A673 (cell line): Measurements from ENCODE around the gene PARN. TPM values are rescaled to one million over a fixed set of nuclear protein-coding genes. Genes with fewer than 3 reads are reported as not detected.
"Not testable (repeated sequence)": the region's sequence is repeated elsewhere in the genome, so short reads cannot be mapped to it uniquely, and the experiment has no call there.

Source experiments
- BruUV-seq: library from RNA; stranded (reverse); fragments of 400-500 nt; replicated peaks from 2 replicates; lab custom pipeline; 2021; lab: Mats Ljungman, UMichigan
- CTCF ChIA-PET: fragments of 300-600 bp; sonication (Branson Sonifier 250); formaldehyde crosslinking; loops from one replicate; lab custom pipeline; 2022; ENCODE audit warnings: antibody characterized with exemption; lab: Charles Lee
- POLR2A ChIA-PET: fragments of 300-600 bp; sonication (Branson Sonifier 250); formaldehyde crosslinking; loops from one replicate; lab custom pipeline; 2022; ENCODE audit warnings: antibody characterized with exemption; ENCODE audit not compliant: low non-redundant PET; lab: Charles Lee
- DNase-seq: peaks from one replicate; pipeline ENCODE4 v3.0.0-alpha.2; 2015; ENCODE audit warnings: low spot score
- H3K27ac ChIP-seq: fragments of 200-600 bp; sonication (generic); 2 replicates; pipeline ENCODE4 v1.5.1; 2016; ENCODE audit warnings: mixed run types, low read depth, mild to moderate bottlenecking, mixed read lengths, antibody characterized with exemption, low read length; ENCODE audit not compliant: poor library complexity, severe bottlenecking
- H3K27me3 ChIP-seq: fragments of 200-600 bp; sonication (generic); replicated peaks from 2 replicates; pipeline ENCODE4 v1.6.1; 2017; ENCODE audit warnings: mixed run types, low read depth, mild to moderate bottlenecking, mixed read lengths, antibody characterized with exemption, low read length; ENCODE audit not compliant: insufficient read depth, poor library complexity
- H3K36me3 ChIP-seq: fragments of 200-600 bp; sonication (generic); 2 replicates; pipeline ENCODE4 v1.6.1; 2016; ENCODE audit warnings: mixed run types, mild to moderate bottlenecking, mixed read lengths, antibody characterized with exemption, low read length; ENCODE audit not compliant: insufficient read depth, poor library complexity, severe bottlenecking
- H3K4me1 ChIP-seq: fragments of 200-600 bp; sonication (generic); 2 replicates; pipeline ENCODE4 v1.6.1; 2017; ENCODE audit warnings: mixed run types, mild to moderate bottlenecking, mixed read lengths, antibody characterized with exemption, low read length; ENCODE audit not compliant: insufficient read depth, poor library complexity, severe bottlenecking
- H3K4me3 ChIP-seq: fragments of 200-600 bp; sonication (generic); 2 replicates; pipeline ENCODE4 v1.5.1; 2016; ENCODE audit warnings: low read depth, mixed run types, mild to moderate bottlenecking, mixed read lengths, low read length; ENCODE audit not compliant: poor library complexity, severe bottlenecking
- H3K9me3 ChIP-seq: fragments of 200-600 bp; sonication (generic); 2 replicates; pipeline ENCODE4 v1.6.1; 2016; ENCODE audit warnings: mixed run types, low read depth, mild to moderate bottlenecking, mixed read lengths, antibody characterized with exemption, low read length; ENCODE audit not compliant: poor library complexity, severe bottlenecking
- EZH2 ChIP-seq: fragments of 200-600 bp; sonication (generic); IDR thresholded peaks from 2 replicates; pipeline ENCODE4 v1.6.1; 2017; ENCODE audit warnings: borderline replicate concordance, low read depth, mild to moderate bottlenecking, mixed read lengths, antibody characterized with exemption, low read length; ENCODE audit not compliant: poor library complexity, severe bottlenecking
- intact Hi-C: fragments of 100-400 bp; cut with micrococcal nuclease; formaldehyde crosslinking; loops from one replicate; pipeline ENCODE4 v1.10.0; 2022; ENCODE audit not compliant: unreplicated experiment
- total RNA-seq: library from RNA; stranded (reverse); gene quantifications from 2 replicates; pipeline ENCODE4 v1.2.3, GENCODE V29; 2021
- TF ChIP-seq, protein P1 (sequence below): fragments of 300-800, 200-600 bp; sonication (generic); conservative IDR thresholded peaks from 2 replicates; pipeline ENCODE4 v1.5.1; 2017; ENCODE audit warnings: low read depth, mild to moderate bottlenecking, antibody characterized with exemption, low read length, moderate library complexity, mixed read lengths

The PARN gene
- total RNA-seq, 1 experiment from 2014 or later, result 37.5 TPM

DNA sequence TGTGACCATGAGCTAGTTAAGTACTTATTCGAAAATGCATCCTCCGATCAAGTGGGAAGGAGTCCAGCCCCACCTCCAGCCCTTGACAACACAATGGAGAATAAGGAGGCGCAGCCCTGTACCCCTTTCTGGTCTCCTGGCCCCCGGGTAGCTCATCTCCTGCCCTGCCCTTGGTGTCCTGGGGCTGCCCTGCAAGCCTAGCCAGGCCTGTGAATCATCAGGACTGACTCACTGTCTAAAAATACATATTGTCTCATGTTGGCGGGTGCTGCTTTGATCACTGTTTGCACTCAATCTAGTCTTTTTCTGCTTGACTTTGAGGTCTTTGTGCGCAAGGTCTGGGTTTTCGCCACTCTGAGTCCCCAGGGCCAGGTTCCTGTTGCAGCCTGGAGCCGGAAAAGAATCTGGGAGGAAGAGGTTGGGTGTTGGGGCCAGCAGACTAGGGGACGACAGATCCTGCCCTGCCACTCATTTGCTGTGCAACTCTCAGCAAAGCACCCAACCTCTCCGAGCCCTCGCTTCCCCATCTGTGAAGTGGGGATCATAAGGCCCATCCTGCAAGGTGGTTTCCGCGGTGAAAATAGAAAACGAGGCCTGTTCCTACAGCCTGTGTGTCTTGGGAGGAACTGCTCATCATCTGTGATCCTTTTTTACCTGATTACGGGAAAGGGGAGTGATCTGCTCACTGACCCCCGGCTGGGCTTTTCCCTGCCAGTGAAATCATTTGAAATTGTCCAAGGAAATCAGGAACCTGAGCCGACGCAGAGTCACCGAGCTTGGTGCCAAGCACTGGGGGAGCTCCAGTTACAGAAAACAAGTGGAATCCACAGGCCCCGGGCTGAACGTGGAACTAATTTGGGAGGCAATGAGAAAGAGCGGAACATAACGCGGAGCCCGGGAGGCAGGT, 230.4 kb downstream of the PARN start:
- POLR2A ChIA-PET, result no interaction called here
- H3K4me3 ChIP-seq, result no peak overlapping the region
- BruUV-seq, result no TSS peak
- no peaks in the 10 kb centered on the region for H3K27me3 ChIP-seq
- TF ChIP-seq, protein P1, sequence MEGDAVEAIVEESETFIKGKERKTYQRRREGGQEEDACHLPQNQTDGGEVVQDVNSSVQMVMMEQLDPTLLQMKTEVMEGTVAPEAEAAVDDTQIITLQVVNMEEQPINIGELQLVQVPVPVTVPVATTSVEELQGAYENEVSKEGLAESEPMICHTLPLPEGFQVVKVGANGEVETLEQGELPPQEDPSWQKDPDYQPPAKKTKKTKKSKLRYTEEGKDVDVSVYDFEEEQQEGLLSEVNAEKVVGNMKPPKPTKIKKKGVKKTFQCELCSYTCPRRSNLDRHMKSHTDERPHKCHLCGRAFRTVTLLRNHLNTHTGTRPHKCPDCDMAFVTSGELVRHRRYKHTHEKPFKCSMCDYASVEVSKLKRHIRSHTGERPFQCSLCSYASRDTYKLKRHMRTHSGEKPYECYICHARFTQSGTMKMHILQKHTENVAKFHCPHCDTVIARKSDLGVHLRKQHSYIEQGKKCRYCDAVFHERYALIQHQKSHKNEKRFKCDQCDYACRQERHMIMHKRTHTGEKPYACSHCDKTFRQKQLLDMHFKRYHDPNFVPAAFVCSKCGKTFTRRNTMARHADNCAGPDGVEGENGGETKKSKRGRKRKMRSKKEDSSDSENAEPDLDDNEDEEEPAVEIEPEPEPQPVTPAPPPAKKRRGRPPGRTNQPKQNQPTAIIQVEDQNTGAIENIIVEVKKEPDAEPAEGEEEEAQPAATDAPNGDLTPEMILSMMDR, result no peak
- TF ChIP-seq EZH2, result no peak
- intact Hi-C loops, result no loop called here
- no peaks in the 10 kb centered on the region for H3K4me1 ChIP-seq
- DNase-seq, result no peak
- H3K36me3 ChIP-seq, result no peaks in the 10 kb centered on the region
- H3K27ac ChIP-seq, result no peak overlapping the region
- CTCF ChIA-PET, result no interaction called here
- H3K9me3 ChIP-seq, result no peaks in the 10 kb centered on the region

DNA sequence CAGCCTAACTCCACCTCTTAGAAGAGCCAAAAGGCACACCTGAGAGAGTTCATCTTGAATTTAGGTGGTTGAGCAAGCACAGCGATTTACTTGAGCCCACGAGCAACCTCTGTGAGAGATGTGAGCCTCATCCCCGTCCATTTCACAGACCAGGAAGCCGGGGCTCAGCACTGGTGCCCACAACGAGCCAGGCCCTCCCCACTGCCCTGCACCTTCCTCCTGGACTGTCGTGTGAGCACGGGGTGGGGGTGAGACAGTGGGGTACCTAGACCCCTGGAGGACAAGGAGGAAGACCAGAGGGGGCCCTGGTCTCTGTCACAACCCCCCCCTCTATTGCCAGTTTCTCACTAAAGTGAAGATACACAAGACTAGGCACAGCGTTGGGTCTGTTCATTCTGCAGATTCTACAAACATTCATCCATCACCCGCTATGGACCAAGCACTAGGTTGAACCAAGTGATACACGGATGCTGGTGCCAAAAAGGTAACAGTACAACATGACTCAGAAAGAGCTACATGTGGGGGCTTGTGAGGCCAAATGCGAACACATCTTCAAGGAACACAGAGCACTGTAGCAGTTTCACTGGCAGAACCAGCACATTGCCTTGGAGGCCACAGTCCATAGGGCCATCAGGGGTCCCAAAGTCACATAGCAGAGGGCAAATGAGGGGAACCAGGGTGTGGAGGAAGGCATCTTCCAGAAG, 231.9 kb downstream of the PARN start:
- no peaks in the 10 kb centered on the region for H3K27me3 ChIP-seq
- no peak overlapping the region for H3K27ac ChIP-seq
- ChIA-PET CTCF (no interaction called here), POLR2A (no interaction called here)
- H3K4me1 ChIP-seq, result no peaks in the 10 kb centered on the region
- no peak for DNase-seq
- intact Hi-C loops, result no loop called here
- H3K36me3 ChIP-seq, result no peaks in the 10 kb centered on the region
- H3K4me3 ChIP-seq, result no peak overlapping the region
- BruUV-seq, result no TSS peak
- H3K9me3 ChIP-seq, result no peaks in the 10 kb centered on the region
- TF ChIP-seq, protein P1, result no peak
- no peak for TF ChIP-seq EZH2

DNA sequence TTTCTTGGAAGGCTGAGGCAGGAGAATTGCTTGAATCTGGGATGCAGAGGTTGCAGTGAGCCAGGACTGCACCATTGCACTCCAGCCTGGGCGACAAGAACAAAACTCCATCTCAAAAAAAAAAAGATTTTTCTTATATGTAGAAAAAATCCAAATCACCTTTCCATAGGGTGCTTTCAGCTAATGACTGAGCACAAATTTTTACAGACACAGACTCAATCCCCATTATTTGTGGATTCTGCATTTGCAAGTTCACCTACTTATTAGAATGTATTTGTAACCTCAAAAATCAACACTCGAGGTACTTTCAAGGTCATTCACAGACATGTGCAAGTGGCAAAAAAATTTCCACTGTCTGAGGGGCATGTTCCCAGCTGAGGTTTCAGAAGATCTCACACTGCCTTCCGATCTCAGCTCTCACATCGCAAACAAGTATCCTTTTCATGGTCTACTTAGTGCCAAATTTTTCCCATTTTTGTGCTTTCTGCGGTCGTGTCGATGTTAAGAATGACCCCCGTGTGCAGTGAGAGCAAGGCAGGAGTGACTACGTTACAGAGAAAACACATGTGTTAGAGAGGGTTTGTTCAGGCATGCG, 234.3 kb downstream of the PARN start:
- CTCF ChIA-PET, POLR2A ChIA-PET: not testable (repeated sequence)

More for the DNA sequence above, 234.3 kb downstream of the PARN start:
- H3K36me3 ChIP-seq, H3K9me3 ChIP-seq, H3K27me3 ChIP-seq, H3K4me1 ChIP-seq, BruUV-seq, DNase-seq, H3K27ac ChIP-seq, H3K4me3 ChIP-seq, intact Hi-C loops: not testable (repeated sequence)
